Stimulated activated naive CD8-positive, alpha-beta T cell treated with anti-CD3 and anti-CD28 coated beads, Interleukin-15, amount 100 ng/mL, for 72 hours (primary cell): ENCODE data around the gene CBLC.

Source experiments
- ATAC-seq: fragments of 150-1000 bp; cut with Tn5 transposase; 2 replicates; pipeline ENCODE4 v1.10.0; 2021; ENCODE audit warnings: mild to moderate bottlenecking, moderate library complexity
- DNase-seq, 2 donors: peaks; one replicate each; pipeline ENCODE4 v3.0.0; 2021 to 2022
- H3K27ac Mint-ChIP-seq, 2 donors: one replicate each; pipeline ENCODE4 v1.8.0; 2022; ENCODE audit warnings: mild to moderate bottlenecking in 2 of 2, mixed read lengths in 2 of 2, moderate library complexity in 2 of 2
- H3K27me3 Mint-ChIP-seq: one replicate; pipeline ENCODE4 v1.8.0; 2022; ENCODE audit warnings: mixed read lengths
- H3K4me1 Mint-ChIP-seq: one replicate; pipeline ENCODE4 v1.8.0; 2022; ENCODE audit warnings: mild to moderate bottlenecking, mixed read lengths
- H3K4me3 Mint-ChIP-seq, 2 donors: one replicate each; pipeline ENCODE4 v1.8.0; 2022; ENCODE audit warnings: mild to moderate bottlenecking in 2 of 2, mixed read lengths in 2 of 2, moderate library complexity in 1 of 2
- H3K9me3 Mint-ChIP-seq, 2 donors: one replicate each; pipeline ENCODE4 v1.8.0; 2022; ENCODE audit warnings: mixed read lengths in 2 of 2

Gene CBLC

DNA sequence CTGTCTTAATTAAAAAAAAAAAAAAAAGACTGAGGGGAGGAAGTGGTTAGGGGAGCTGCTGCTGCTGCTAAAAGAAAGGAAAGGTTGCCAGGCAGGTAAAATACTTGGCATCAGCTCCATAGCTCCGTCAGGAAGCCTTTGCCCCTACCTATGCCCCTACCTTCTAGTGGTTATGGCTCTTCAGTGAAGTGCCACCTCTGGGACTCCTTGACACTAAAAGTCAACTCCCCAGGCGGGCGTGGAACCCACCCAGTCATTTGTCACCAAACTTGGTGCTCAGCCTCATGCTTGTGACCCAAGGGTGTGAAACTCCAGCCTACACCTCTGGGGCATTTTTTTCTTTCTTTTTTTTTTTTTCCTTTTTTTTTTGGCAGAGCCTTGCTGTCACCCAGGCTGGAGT, 63.5 kb downstream of the CBLC start:
- Mint-ChIP-seq H3K4me3 (no peak overlapping the region), H3K4me1 (peaks cover 25% of the 10 kb centered on the region), H3K27me3 (peaks cover 14% of the 10 kb centered on the region), H3K9me3 (no peaks in the 10 kb centered on the region), H3K27ac (no peak overlapping the region)
- DNase-seq (no peak), ATAC-seq (no peak)

- no peak for ATAC-seq
- Mint-ChIP-seq H3K9me3 (no peaks in the 10 kb centered on the region), H3K4me1 (peaks cover 43% of the 10 kb centered on the region), H3K27ac (no peak overlapping the region), H3K4me3 (peak overlapping the region; percentile 91), H3K27me3 (peaks cover 47% of the 10 kb centered on the region)
- no peak for DNase-seq
Observed at GRCh38 chr19:44845286-44845611, 67.6 kb downstream of the CBLC start.

DNA sequence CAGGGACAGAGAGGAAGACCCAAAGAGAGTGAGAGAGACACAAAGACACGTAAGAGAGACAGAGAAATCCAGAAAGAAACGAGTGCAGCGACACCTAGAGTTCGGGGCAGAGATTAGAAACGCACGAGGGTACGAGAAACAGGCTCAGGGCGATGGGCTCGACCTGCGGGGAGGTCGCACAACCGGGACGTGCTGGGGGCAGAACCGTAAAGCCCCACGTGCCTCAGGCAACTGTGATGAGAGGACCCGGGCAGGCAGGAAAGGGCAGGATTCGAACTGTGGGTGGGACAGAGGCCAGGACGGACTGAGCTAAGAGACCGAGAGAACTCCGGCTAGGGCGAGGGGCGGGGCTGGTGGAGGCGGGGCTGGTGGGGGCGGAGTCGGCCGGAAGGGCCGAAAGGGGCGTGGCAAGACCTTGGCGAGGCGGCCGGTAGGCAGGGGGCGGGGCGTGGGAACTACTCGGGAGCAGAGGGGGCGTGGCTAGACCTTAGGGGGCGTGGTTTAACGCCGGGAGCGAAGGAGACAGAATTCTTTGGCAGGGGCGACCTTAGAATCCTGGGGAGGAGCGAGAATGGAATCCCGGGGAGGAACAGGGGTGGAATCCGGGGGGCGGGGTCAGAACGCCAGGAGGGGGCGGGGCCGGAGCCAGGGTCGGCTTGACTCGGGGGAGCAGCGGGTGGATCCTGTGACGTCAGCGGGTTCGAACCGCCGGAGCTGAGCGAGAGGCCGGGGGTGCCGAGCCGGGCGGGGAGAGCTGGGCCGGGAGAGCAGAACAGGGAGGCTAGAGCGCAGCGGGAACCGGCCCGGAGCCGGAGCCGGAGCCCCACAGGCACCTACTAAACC, 68.1 kb downstream of the CBLC start, which contains the start of gene NECTIN2:
TSS of gene NECTIN2 (plus strand) at position 686 of the 843 bp plus-strand sequence. CDS start 229 bp downstream, outside the sequence.
- Mint-ChIP-seq H3K4me3 (peak within 1 kb of the TSS; percentile 91), H3K4me1 (peaks cover 43% of the 10 kb centered on the region), H3K9me3 (no peaks in the 10 kb centered on the region), H3K27ac (peak within 1 kb of the TSS; percentile 85), H3K27me3 (peaks cover 47% of the 10 kb centered on the region)
- DNase-seq (peak; percentile 92 to 93), ATAC-seq (peak; percentile 78)

GRCh38 chr19:44846455-44847143, 68.9 kb downstream of the CBLC start:
- no peak for DNase-seq
- Mint-ChIP-seq H3K27me3 (peaks cover 54% of the 10 kb centered on the region), H3K27ac (peak overlapping the region; percentile 15 to 85), H3K4me3 (peak overlapping the region; percentile 91), H3K9me3 (no peaks in the 10 kb centered on the region), H3K4me1 (peaks cover 35% of the 10 kb centered on the region)
- ATAC-seq, result no peak

GRCh38 chr19:44847144-44848035, 69.7 kb downstream of the CBLC start:
- Mint-ChIP-seq H3K4me1 (peaks cover 31% of the 10 kb centered on the region), H3K27ac (peak overlapping the region in 1 of 2 donors; percentile 75), H3K9me3 (no peaks in the 10 kb centered on the region), H3K27me3 (peaks cover 62% of the 10 kb centered on the region), H3K4me3 (peak overlapping the region; percentile 79 to 81)
- ATAC-seq, result no peak
- no peak for DNase-seq

GRCh38 chr19:44848036-44848811, 70.5 kb downstream of the CBLC start:
- H3K9me3 Mint-ChIP-seq, result no peaks in the 10 kb centered on the region
- H3K27me3 Mint-ChIP-seq, result peaks cover 66% of the 10 kb centered on the region
- DNase-seq (no peak), ATAC-seq (no peak)
- H3K4me1 Mint-ChIP-seq, result peaks cover 31% of the 10 kb centered on the region
- H3K4me3 Mint-ChIP-seq, result no peak overlapping the region
- no peak overlapping the region for H3K27ac Mint-ChIP-seq

- no peak for ATAC-seq
- no peak overlapping the region for H3K27ac Mint-ChIP-seq
- peaks cover 31% of the 10 kb centered on the region for H3K4me1 Mint-ChIP-seq
- H3K4me3 Mint-ChIP-seq, result no peak overlapping the region
- no peak for DNase-seq
- no peaks in the 10 kb centered on the region for H3K9me3 Mint-ChIP-seq
- peaks cover 66% of the 10 kb centered on the region for H3K27me3 Mint-ChIP-seq
Observed at GRCh38 chr19:44848812-44849447, 71.2 kb downstream of the CBLC start.
